Lung (tissue), 12 donors: ENCODE results near the gene ZDHHC18. TPM values are rescaled to one million over a fixed set of nuclear protein-coding genes. Genes with fewer than 3 reads are reported as not detected.
"Not testable (repeated sequence)": the region's sequence is repeated elsewhere in the genome, so short reads cannot be mapped to it uniquely, and the experiment has no call there.

ENCODE experiments used
- ATAC-seq: fragments of 200-7000 bp; cut with Tn5 transposase; one replicate; pipeline ENCODE4 v1.9.1; 2020; ENCODE audit warnings: moderate number of reproducible peaks; ENCODE audit not compliant: insufficient read depth, low FRiP score
- DNase-seq, 3 donors: peaks; one replicate each; pipeline ENCODE4 v3.0.0-alpha.2; 2013 to 2017
- H3K27ac ChIP-seq, 2 donors: one replicate each; pipeline ENCODE4 v1.5.1; 2013; ENCODE audit warnings: mild to moderate bottlenecking in 2 of 2, moderate library complexity in 2 of 2, control low read depth in 1 of 2, inconsistent platforms in 1 of 2, low read depth in 1 of 2, low read length in 1 of 2
- H3K27me3 ChIP-seq, 3 donors: one replicate each; pipeline ENCODE4 v1.5.1; 2013; ENCODE audit warnings: low read length in 2 of 3; ENCODE audit not compliant: control insufficient read depth in 3 of 3, insufficient read depth in 3 of 3
- H3K36me3 ChIP-seq, 4 donors: one replicate each; pipeline ENCODE4 v1.5.1; 2013; ENCODE audit warnings: low read length in 4 of 4, mild to moderate bottlenecking in 1 of 4, moderate library complexity in 1 of 4; ENCODE audit not compliant: control insufficient read depth in 4 of 4, insufficient read depth in 4 of 4
- H3K4me1 ChIP-seq, 5 donors: one replicate each; pipeline ENCODE4 v1.5.1; 2013; ENCODE audit warnings: low read length in 5 of 5, mild to moderate bottlenecking in 2 of 5, moderate library complexity in 1 of 5; ENCODE audit not compliant: control insufficient read depth in 5 of 5, insufficient read depth in 5 of 5
- H3K4me3 ChIP-seq: one replicate; pipeline ENCODE4 v1.5.1; 2013; ENCODE audit warnings: mild to moderate bottlenecking, control low read depth, moderate library complexity
- H3K9ac ChIP-seq, 2 donors: one replicate each; pipeline ENCODE4 v1.5.1; 2013; ENCODE audit warnings: low read length in 2 of 2, control low read depth in 1 of 2; ENCODE audit not compliant: insufficient read depth in 1 of 2
- H3K9me3 ChIP-seq, 4 donors: one replicate each; pipeline ENCODE4 v1.5.1; 2013; ENCODE audit warnings: low read length in 3 of 4, mild to moderate bottlenecking in 1 of 4, moderate library complexity in 1 of 4; ENCODE audit not compliant: control insufficient read depth in 4 of 4, insufficient read depth in 3 of 4
- WGBS, 2 donors: extraction: QIAGEN DNeasy Blood & Tissue Kit; methylation state at CpG; one replicate each; pipeline ENCODE4 v1.1.7; 2013; 5-methylcytosine and 5-hydroxymethylcytosine counted together
- polyA plus RNA-seq, 2 donors: library from polyadenylated mRNA; stranded (reverse); fragments of 200-250 nt; gene quantifications; one replicate each; pipeline ENCODE4 v1.2.1, GENCODE V29; 2013
- total RNA-seq, 2 donors: library from RNA; depleted of rRNA in 1 of 2; stranded (reverse); fragments of >200 nt in 1 of 2; gene quantifications; one replicate each; pipeline ENCODE4 v1.2.1, GENCODE V29; 2014 to 2021
- TF ChIP-seq, protein P1 (sequence below): IDR thresholded peaks from 2 replicates; pipeline ENCODE4 v1.5.1; 2012; ENCODE audit warnings: mild to moderate bottlenecking; ENCODE audit errors: control extremely low read depth, extremely low read depth
- donor health status: control.
- donor health status: control.
- donor health status: Bipolar disorder and iron deficiency.
- donor health status: healthy.
- donor health status: DM: yes; HTN: yes; CAD: no.

Gene ZDHHC18
- total and polyA plus RNA-seq, 4 donors = 11.6 to 39.1 (median 18.3) TPM

DNA sequence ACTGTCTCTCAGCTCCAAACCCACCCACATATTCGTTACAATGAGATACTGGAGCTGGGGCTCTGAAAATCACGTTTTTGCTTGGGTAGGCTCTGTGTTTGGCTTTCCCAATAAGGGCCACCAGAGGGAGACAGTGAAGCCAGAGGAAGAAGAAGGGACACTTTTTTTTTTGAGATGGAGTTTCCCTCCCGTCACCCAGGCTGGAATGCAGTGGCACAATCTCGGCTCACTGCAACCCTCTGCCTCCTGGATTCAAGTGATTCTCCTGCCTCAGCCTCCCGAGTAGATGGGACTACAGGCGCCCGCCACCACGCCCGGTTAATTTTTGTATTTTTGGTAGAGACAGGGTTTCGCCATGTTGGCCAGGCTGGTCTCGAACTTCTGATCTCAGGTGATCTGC, 16.4 kb upstream of the ZDHHC18 start:
- not testable (repeated sequence) for H3K4me1 ChIP-seq, H3K27ac ChIP-seq, ATAC-seq, H3K27me3 ChIP-seq, H3K36me3 ChIP-seq, H3K9ac ChIP-seq, H3K9me3 ChIP-seq, H3K4me3 ChIP-seq
- TF ChIP-seq, protein P1, sequence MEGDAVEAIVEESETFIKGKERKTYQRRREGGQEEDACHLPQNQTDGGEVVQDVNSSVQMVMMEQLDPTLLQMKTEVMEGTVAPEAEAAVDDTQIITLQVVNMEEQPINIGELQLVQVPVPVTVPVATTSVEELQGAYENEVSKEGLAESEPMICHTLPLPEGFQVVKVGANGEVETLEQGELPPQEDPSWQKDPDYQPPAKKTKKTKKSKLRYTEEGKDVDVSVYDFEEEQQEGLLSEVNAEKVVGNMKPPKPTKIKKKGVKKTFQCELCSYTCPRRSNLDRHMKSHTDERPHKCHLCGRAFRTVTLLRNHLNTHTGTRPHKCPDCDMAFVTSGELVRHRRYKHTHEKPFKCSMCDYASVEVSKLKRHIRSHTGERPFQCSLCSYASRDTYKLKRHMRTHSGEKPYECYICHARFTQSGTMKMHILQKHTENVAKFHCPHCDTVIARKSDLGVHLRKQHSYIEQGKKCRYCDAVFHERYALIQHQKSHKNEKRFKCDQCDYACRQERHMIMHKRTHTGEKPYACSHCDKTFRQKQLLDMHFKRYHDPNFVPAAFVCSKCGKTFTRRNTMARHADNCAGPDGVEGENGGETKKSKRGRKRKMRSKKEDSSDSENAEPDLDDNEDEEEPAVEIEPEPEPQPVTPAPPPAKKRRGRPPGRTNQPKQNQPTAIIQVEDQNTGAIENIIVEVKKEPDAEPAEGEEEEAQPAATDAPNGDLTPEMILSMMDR = peak; percentile 78
- 50 to 55% methylated on average over 10 to 11 of the region's 11 CpGs for WGBS, 2 donors
- peak; percentile 64 to 78 (median 70) for DNase-seq

DNA sequence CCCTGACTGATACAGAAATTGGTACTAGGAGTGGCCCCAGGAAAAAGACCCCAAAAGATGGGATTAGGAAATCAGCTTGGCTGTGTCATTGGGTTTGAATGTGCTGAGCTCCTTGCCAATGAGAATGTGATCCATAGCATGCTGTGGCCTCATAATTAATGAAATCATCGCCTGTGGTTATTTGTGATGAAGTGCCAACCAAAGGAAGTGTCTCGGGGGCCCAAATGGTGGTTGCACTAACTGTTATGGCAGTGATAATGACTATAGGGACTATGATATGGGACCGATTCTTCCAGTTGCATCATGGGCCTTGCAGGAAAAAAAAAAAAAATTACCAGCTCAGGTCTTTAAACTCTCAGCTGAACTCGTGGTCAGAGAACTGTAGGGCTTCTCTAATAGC, 15.4 kb upstream of the ZDHHC18 start:
- Histone ChIP-seq H3K4me1 (no peaks in the 10 kb centered on the region), H3K27ac (no peak overlapping the region), H3K9ac (no peak overlapping the region), H3K27me3 (no peaks in the 10 kb centered on the region), H3K4me3 (no peak overlapping the region), H3K36me3 (no peaks in the 10 kb centered on the region), H3K9me3 (no peaks in the 10 kb centered on the region)
- whole genome bisulfite sequencing, 2 donors = 60 to 67% methylated on average over 4 of the region's 4 CpGs
- ATAC-seq (no peak), DNase-seq (no peak)
- TF ChIP-seq, protein P1 = no peak

DNA sequence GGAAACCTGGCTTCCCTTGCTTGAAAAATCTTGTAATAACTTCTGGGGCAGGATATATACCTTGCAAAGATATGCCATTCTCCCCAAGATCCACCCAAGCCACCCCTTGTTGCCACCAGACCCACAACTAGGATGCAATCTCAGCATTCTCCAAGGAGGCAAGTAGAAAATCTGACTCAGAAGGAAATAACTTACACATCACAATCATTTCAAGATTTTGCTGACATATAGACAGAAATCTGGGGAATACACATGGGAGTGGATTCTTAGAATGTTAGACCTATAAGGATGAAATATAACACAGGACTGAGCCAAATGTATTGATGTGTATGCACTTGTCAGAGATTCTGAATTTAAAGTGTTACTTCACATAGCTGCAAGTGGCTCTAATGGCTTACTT, 14.8 kb upstream of the ZDHHC18 start:
- no peak for DNase-seq
- Histone ChIP-seq H3K9me3 (no peaks in the 10 kb centered on the region), H3K9ac (no peak overlapping the region), H3K27me3 (no peaks in the 10 kb centered on the region), H3K4me3 (no peak overlapping the region), H3K4me1 (no peaks in the 10 kb centered on the region), H3K36me3 (no peaks in the 10 kb centered on the region), H3K27ac (no peak overlapping the region)
- no peak for ATAC-seq
- TF ChIP-seq, protein P1 = no peak

DNA sequence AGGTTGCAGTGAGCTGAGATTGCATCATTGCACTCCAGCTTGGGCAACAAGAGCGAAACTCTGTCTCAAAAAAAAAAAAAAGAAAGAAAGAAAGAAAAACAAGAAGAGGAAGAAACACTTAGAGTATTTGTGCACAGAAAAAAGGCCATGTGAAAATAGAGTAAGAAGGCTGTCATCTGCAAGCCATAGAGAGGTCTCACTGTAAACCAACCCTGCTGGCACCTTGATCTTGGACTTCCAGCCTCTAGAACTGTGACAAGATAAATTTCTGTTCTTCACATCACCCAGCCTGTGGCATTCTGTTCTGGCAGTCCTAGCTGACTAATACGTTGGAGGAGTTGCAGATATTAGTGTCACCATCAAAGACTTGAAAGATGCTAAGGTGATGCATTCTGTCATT, 12.1 kb upstream of the ZDHHC18 start:
- TF ChIP-seq, protein P1 = no peak
- Histone ChIP-seq H3K9me3 (no peaks in the 10 kb centered on the region), H3K27ac (no peak overlapping the region), H3K36me3 (no peaks in the 10 kb centered on the region), H3K4me3 (no peak overlapping the region), H3K4me1 (no peaks in the 10 kb centered on the region), H3K9ac (no peak overlapping the region), H3K27me3 (no peaks in the 10 kb centered on the region)
- 45 to 81% methylated on average over 2 of the region's 2 CpGs for WGBS, 2 donors
- no peak for DNase-seq
- no peak for ATAC-seq
